GM19452 (cell line): ENCODE measurements around the gene LRRC3.

Source experiments
- ATAC-seq: cut with Tn5 transposase; IDR thresholded peaks from one replicate; pipeline ENCODE4 v1.9.1; 2021; ENCODE audit not compliant: unreplicated experiment

The LRRC3 gene

GRCh38 chr21:44509539-44509938 lies 54.2 kb downstream of the LRRC3 start:
- ATAC-seq = no peak

GRCh38 chr21:44510109-44510507 lies 54.8 kb downstream of the LRRC3 start:
- no peak for ATAC-seq

GRCh38 chr21:44510508-44511218 lies 55.4 kb downstream of the LRRC3 start:
- ATAC-seq = no peak

- ATAC-seq = no peak
Measured at GRCh38 chr21:44511219-44511937, 56.1 kb downstream of the LRRC3 start.
